Glomerular endothelial cell (primary cell): ENCODE data around the gene SYF2. TPM values are rescaled to one million over a fixed set of nuclear protein-coding genes. Genes with fewer than 3 reads are reported as not detected.
"Not testable (repeated sequence)": the region's sequence is repeated elsewhere in the genome, so short reads cannot be mapped to it uniquely, and the experiment has no call there.

ENCODE experiments used
- DNase-seq: peaks from one replicate; pipeline ENCODE4 v3.0.0-alpha.2; 2011; ENCODE audit warnings: low read depth, low spot score; ENCODE audit errors: extremely low read depth
- total RNA-seq: library from RNA; depleted of rRNA; stranded (reverse); fragments of >200 nt; gene quantifications from 2 replicates; pipeline ENCODE4 v1.2.3, GENCODE V29; 2015

Gene SYF2
- total RNA-seq, 1 donor from 2014 or later = 30.2 TPM

DNA sequence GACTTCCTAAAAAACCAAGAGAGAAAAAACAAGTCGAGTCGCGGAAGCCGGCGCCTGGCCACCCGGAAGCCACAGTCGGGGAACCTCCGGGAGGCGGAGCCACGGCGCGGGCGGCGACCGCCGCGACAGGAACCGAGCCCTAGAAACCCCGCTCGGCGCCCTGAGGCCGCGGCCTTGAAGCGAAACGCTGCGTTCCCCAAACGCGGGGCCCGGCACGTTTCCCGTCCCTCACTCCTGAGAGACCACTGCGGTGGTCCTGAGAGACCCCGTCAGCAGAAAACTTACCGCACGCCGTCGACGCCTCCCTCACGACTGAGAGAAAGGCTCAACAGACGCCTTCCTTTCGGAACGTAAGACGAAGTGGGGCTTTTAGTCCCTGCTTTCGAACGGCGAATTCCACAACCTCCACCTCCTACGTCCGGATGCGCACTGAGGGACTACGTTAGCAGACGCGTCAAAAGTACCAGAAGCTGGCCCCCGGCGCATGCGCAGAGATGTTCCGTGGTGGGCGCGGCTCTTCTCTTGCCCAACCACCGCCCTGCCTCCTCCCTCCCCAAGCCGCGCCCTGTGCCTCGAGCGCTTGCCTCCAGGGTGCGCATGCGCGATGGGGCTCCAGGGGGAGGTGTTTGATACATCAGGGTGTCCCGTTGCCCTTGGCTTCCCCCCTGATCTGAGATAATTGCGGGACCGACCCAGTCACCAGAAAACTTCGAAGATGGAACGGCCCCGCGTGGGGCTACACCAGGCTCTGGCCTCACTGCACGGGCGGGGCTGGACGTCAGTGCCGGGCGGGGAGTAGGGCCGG, 14.9 kb upstream of the SYF2 start, which contains the start of gene RSRP1:
Gene RSRP1, minus strand, starts transcription at position 431 of the 805 bp plus-strand sequence. CDS start 491 bp downstream, outside the sequence.
- DNase-seq = peak; percentile 70

DNA sequence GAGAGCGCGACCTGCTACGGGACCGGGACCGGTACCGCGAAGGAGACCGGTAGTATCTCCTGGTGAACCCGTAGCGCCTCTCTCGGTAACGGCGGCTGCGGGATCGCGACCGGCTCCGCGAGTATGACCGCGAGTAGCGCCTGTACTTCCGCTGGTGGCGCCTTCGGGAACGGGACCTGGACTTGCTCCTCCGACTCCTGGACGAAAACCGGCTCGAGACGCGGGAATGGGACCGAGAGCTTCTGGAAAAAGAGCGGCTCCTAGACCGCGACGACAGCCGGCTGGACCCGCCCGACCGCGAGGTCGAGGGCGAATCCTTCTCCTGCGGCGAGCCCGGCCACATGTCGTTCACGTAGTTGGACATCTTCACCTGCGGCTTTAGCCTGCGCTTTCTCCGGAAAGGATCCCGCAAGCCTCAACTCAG, 14.3 kb upstream of the SYF2 start:
- no peak for DNase-seq

DNA sequence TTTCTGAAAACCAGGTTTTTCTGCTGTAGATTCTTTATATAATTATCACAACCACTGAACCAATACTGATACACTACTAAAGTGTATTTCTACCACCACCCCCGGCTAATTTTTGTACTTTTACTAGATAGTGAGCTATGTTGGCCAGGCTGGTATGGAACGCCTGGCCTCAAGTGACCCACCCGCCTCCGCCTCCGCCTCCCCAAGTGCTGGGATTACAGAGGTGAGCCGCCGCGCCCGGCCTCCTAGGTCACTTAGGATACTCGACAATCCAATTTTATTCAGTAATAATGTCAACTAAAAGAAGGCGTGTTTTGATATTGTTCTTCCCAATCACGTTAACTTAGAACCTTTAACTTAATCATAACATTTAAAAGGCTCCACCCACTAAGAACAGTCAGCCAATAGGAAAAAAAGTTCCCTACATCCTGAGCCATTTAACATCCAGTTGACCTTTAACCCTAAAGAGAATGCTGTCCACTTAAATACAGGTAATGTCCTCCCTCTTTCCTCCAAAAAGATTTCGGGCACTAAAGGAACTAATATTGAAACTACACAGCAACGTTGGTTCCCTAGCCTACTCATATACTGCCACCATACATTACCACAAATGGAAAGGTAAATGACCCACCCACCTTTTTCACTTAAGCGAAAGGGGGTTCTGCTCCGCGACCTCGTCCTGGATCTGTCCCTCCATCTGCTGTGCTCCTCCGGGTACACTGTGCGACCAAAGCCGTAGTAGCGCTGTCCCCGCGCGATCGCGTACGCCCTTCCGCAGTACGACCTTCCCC, 13.7 kb upstream of the SYF2 start:
- no peak for DNase-seq

DNA sequence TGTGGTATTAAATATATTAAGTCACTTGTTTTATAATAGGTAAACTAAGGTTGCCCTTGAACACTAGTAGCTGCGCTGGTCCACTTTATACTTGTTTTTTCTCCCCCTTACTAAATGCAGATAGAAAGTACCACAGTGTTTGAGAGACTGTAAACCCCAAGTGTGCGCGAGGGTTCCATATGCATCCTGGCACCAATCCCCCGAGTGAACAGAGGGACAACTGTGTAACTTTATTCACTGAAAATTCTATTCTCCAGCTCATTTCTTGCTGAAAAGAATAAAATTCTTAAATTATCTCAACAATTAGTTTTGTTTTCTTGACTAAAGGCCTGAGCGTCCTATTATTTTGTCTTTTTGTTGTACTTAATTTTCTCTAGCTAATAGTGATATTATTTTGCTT, 13.1 kb upstream of the SYF2 start:
- DNase-seq = no peak

DNA sequence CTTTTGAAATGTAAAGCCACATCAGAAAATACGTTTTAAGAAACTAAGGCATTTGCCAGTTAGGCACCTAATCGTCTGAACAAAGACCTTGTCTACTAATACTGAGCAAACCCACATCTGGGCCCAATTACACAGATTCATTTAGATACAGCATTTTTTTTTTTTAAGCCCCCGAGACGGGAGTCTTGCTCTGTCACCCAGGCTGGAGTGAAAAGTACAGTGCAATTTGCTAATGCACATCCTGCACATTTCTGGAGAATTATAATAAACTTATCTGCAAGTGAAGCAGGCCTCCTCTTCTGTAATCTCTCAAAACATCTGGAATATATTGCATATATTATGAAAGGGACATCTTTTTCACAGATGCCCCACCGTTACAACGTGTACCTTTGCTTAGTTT, 11.6 kb upstream of the SYF2 start:
- DNase-seq = no peak

DNA sequence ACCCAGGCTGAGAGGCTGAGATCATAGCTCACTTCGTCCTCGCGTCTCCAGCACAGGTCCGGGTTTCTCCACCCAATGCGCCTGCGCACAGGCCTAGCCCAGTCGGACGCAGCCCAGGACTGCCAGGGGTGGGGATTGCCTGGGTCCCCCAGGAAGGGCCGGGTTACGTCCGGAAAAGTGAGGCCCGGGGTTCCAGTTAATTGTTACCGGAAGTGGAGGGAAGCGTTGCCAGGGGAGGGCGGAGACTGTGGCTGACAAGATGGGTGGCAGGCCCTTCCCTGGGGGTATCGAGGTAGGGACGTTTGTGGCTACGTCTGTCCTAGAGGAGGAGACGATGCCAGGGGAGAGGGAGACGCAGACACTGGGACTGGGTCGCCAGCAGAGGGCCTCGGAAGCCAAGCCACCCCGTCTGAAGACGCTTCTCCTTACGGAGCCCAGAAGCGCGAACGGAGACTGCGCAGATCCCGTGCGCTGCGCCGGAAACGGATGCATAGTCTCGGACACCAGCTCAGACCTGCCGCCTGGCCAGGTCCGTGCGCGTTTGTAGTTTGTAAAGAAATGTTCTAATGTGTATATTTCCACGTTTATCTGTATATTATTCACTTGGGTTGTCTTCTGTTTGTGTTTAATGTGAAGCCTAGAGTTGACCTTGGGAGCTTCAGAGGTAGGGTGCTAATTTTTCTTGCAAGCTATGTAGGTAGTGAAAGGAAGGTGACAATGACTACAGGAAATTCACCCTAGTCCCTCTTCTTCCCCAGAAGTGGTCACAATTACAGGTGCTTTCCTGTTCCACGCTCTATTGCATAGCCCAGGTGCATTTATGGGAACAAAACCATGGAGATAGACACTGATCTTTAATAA, 7.6 kb upstream of the SYF2 start:
- no peak for DNase-seq

DNA sequence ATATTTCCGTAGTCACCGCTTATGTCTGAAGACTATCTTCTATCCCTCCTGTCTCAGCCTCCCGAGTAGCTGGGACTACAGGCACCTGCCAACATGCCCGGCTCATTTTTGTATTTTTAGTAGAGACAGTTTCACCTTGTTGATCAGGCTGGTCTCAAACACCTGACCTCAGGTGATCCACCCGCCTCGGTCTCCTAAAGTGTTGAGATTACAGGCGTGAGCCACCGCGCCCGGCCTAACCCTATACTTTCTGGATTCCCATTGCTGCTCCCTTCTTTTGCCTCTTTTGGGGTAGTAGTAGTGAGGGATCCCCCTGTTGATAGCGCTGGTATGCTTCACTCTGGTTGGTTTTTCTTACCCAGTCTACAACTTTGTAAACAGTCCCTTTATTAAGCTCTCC, 5.7 kb upstream of the SYF2 start:
- DNase-seq = no peak

DNA sequence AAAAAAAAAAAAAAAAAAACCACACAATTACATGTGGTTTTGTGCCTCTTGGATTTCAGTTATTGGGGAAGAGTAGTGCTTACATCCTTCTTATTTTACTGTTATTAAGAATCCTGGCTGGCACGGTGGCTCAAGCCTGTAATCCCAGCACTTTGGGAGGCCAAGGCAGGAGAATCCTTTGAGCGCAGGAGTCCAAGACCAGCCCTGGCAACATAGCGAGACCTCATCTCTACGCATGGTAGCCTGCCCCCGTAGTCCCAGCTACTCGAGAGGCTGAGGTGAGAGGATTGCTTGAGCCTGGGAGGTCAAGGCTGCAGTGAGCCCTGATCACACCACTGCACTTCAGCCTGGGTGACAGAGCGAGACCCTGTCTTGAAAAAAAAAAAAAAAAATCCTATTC, 4.0 kb upstream of the SYF2 start:
- DNase-seq = not testable (repeated sequence)

DNA sequence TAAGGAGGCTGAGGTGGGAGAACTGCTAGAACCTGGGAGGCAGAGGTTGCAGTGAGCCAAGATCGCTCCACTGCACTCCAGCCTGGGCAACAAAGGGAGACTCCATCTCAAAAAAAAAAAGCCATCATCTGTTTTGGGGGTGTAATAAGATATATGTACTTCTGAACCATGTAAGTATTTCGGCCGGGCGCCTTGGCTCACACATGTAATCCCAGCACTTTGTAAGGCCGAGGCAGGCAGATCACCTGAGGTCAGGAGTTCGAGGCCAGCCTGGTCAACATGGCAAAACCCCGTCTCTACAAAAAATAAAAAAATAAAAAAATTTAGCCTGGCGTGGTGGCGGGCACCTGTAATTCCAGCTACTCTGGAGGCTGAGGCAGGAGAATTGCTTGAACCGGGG, 3.1 kb upstream of the SYF2 start:
- DNase-seq = not testable (repeated sequence)

DNA sequence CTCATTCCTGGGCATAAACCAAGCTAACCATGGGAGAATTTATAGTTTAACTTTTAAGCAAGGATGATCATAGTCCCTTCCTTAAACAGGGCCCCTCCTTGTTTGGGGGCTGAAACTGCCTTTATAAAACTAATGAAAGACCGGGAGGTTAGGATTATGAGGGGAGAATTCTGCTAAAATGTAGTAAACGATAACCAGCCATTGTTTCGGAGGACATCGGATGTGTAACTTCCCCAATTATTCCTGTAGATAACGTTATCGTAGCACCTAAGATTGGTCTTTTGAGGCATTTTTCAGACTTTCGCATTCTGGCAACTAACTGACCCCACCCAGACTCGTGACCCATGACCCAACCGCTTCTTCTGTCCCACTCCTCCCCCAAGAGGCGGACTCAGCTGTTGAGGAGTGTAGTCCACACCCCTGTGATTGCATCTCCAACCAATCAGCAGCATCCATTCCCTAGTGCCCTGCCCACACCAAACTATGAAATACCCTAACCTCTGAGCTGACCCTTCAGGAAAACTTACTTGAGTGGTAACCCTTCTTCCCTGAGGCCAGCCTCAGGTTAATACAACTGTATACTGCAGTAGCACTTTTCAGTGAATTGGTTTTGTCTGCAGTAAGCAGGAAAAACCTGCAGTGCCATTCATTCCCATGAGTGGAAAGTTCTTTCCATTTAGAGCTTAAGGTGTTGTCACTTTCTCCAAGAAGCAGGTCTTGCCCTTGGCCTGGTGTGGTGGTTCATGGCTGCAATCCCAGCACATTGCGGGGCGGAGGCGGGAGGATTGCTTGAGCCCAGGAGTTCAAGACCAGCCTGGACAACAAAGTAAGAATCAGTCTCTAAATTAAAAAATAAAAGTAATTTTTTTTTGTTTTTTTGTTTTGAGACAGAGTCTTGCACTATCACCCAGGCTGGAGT, 823 bp upstream of the SYF2 start:
- no peak for DNase-seq

DNA sequence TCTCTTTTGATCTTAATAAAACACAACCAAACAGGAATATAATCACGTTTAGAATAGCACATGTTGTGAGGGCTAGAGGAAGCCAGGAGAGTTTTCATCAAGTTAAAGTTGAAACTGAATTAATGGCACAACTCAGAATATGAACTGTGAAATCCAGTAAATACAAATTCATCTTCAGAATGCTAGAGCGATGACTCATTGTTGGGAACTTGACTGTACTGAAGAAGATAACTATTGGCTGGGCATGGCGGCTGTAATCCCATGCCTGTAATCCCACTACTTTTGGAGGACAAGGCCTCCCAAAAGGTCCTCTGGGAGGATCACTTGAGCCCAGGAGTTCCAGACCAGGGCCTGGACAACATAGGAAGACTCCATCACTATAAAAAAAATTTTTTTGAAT, 8.8 kb downstream of the SYF2 start:
- no peak for DNase-seq

DNA sequence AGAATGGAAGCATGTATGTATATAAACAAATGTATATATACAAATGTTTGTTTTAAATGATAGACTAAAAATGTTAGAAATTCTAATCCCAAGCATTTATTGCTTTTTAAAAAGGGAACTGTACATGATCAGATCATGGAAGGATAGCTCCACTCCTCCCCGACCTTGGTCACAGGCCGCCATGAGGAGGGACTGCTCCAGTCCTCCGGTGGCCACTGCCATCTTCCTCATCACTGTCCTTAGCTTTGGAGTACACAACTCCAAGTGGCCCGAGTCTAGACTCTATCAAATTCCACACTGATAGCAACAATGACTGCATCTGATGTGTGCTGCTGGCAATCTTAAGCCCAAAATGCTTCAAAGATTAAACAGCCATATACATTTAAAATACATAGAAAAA, 9.7 kb downstream of the SYF2 start:
- no peak for DNase-seq

DNA sequence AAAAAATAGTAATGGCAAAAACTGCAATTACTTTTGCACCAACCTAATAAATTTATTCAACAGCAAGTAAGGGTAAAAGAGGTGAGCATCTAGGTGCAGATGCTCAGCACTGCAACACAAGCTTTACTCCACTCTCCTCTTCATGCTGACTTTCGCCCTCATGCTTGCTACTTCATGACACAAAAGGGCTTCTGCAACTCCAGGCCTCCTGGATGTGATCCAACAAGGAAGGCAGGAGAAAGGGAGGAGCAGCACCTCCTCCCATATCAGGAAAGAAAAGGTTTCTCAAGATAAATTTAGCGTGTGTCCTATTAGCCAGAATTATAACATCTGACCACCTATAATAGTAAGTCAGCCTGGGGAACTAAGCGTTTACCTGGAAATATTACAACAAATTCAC, 11.6 kb downstream of the SYF2 start:
- DNase-seq = no peak

DNA sequence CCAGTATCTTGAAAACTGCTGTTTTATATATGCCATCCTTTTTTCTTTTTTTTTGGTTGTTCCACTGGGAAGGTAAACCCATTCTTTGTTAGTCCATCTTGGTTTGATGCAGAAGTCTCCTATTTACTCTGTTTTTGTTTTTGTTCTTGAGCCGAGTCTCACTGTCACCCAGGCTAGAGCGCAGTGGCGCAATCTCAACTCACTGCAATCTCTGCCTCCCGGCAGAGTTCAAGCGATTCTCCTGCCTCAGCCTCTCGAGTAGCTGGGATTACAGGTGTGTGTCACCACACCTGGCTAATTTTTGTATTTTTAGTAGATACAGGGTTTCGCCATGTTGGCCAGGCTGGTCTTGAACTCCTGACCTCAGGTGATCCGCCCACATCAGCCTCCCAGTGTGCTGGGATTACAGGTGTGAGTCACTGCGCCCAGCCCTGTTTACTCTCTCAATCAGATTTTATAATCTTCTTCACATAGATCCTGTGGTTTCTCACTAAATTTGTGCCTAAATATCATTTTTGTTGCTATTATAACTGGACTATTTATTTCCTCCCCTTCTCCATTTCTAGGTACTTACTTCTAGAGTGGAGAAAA, 12.5 kb downstream of the SYF2 start:
- DNase-seq = no peak

DNA sequence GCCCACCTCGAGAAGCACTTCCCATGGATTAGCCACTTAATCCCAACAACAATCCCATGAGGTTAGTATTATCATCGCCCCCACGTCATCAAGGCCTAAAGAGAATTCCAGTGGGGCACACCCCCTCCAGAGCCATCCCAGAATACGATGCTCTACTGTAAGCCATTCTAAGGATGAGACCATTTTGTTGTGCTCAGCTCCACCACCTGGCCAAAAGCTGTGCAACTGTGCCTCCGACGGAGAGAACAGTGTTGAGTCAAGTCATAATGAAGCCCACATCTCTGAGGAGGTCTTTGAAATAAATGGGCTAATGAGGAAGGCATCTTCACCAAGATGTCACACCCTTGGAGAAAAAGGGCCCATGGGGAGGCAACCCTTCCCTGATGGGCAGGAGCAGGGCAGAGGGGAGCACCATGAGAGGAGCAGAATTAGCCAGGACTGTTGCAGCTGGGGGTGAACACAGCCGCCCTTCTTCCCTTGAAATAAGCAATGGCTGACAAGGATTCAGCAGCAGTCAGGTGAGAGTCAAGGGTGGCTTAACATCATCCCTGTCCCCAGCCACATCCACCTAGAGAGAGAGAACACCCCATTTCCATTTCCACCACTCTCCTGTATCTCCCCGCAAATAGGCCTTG, 14.6 kb downstream of the SYF2 start:
- DNase-seq = no peak

DNA sequence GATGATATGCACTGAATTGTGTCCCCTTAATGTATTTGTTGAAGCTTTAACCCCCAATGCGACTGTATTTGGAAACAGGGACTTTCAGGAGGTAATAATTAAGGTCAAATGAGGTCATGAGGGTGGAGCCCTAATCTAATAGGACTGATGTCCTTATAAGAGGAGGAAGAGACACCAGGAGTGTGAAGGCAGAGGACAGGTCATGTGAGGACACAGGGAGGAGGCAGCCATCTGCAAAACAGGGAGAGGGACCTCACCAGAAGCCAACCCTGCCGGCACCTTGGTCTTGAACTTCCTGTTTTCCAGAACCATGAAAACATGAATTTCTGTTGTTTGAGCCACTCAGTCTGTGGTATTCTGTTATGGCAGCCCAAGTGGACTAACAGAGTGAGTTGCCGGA, 15.3 kb downstream of the SYF2 start:
- DNase-seq = no peak

DNA sequence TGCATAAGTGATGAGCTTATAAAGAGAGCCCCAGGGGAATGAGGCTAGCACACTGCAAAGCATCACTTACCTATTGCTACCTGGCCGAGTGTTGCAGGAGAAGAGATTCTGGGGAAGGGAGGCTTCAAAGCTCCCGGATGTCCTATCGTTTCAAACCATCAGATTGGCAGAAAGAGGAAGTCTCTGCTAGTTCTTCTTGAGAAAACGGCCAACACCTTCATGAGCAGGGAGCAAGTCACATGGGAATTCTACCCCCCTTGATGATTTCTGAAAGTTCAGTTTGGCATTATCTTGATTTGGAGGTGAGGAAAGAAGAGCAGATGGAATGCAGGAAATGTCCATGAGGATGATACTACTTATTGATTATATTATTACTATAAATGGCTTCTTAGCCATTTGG, 16.2 kb downstream of the SYF2 start:
- DNase-seq = no peak

DNA sequence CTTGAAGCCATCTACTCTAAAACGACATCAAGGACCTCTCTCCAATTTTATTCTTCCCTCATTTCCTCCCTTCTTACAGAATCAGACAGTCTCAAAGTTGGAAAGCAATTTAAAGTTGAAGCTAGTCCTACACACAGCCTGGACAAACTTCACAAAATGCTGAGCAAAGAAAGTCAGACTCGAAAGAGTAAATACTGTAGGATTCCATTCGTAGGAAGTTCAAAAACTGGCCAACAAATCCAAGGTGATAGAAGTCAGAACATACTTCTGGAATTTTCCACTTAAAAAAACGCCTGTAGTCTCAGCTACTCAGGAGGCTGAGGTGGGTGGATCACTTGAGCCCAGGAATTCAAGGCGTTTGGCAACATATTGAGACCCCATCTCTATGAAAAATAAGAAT, 19.6 kb downstream of the SYF2 start:
- DNase-seq = no peak

DNA sequence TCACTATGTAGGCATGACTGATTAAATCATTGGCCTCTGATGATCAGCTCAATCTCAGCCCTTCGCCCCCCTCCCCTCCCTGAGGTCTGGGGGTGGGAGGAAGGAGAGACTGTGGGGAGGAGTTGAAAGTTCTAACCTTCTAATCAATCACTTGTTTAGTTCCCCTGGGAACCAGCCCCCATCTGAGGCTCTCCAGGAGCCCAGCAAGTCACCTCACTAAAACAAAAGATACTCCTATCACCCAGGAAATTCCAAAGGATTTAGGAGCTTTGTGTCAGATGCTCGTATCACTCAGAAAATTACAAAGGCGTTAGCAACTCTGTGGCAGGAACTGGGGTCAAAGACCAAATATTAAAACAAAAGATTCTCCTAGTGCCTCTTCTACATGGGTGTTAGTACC, 21.6 kb downstream of the SYF2 start:
- DNase-seq = no peak
